H9 (cell line): ENCODE measurements around the gene LEKR1. TPM values are rescaled to one million over a fixed set of nuclear protein-coding genes. Genes with fewer than 3 reads are reported as not detected.

Experiments
- DNase-seq: peaks from one replicate; pipeline ENCODE4 v3.0.0-alpha.2; 2017
- H2AFZ ChIP-seq: one replicate; pipeline ENCODE4 v1.6.1; 2013; ENCODE audit warnings: mild to moderate bottlenecking, low read length, control low read depth, moderate library complexity
- H2AK5ac ChIP-seq: 2 replicates; pipeline ENCODE4 v1.6.1; 2013; ENCODE audit warnings: low read length, control low read depth, mixed read lengths; ENCODE audit not compliant: insufficient read length
- H2BK120ac ChIP-seq: one replicate; pipeline ENCODE4 v1.6.1; 2013; ENCODE audit warnings: low read depth, mild to moderate bottlenecking, low read length, control low read depth, inconsistent platforms; ENCODE audit not compliant: poor library complexity, severe bottlenecking
- H2BK12ac ChIP-seq: 2 replicates; pipeline ENCODE4 v1.6.1; 2013; ENCODE audit warnings: low read length, control low read depth, mixed read lengths, low read depth; ENCODE audit not compliant: insufficient read length
- H2BK15ac ChIP-seq: 2 replicates; pipeline ENCODE4 v1.6.1; 2013; ENCODE audit warnings: low read depth, low read length, control low read depth
- H2BK20ac ChIP-seq: one replicate; pipeline ENCODE4 v1.6.1; 2013; ENCODE audit warnings: low read depth, mild to moderate bottlenecking, low read length, control low read depth, inconsistent platforms; ENCODE audit not compliant: poor library complexity, severe bottlenecking
- H2BK5ac ChIP-seq: 2 replicates; pipeline ENCODE4 v1.6.1; 2013; ENCODE audit warnings: low read length, control low read depth, mixed read lengths; ENCODE audit not compliant: insufficient read length
- H3K14ac ChIP-seq: 2 replicates; pipeline ENCODE4 v1.6.1; 2013; ENCODE audit warnings: low read length, control low read depth; ENCODE audit not compliant: insufficient read depth
- H3K18ac ChIP-seq: 2 replicates; pipeline ENCODE4 v1.6.1; 2013; ENCODE audit warnings: low read depth, mild to moderate bottlenecking, mixed read lengths, low read length, control low read depth; ENCODE audit not compliant: insufficient read length
- H3K23ac ChIP-seq: 2 replicates; pipeline ENCODE4 v1.6.1; 2013; ENCODE audit warnings: low read length, control low read depth, mixed read lengths, low read depth; ENCODE audit not compliant: insufficient read length
- H3K23me2 ChIP-seq: 2 replicates; pipeline ENCODE4 v1.6.1; 2013; ENCODE audit warnings: low read depth, mild to moderate bottlenecking, mixed read lengths, low read length, control low read depth; ENCODE audit not compliant: insufficient read length, poor library complexity, severe bottlenecking
- H3K27ac ChIP-seq: 2 replicates; pipeline ENCODE4 v1.5.1; 2013; ENCODE audit warnings: low read length, control low read depth, mixed read lengths, low read depth; ENCODE audit not compliant: insufficient read length
- H3K27me3 ChIP-seq: 2 replicates; pipeline ENCODE4 v1.6.1; 2013; ENCODE audit warnings: low read length, control low read depth, inconsistent platforms; ENCODE audit not compliant: insufficient read depth
- H3K4ac ChIP-seq: 2 replicates; pipeline ENCODE4 v1.6.1; 2013; ENCODE audit warnings: low read depth, mild to moderate bottlenecking, control low read depth, inconsistent platforms, low read length, moderate library complexity
- H3K4me1 ChIP-seq: 2 replicates; pipeline ENCODE4 v1.6.1; 2013; ENCODE audit warnings: low read length, control low read depth, inconsistent platforms; ENCODE audit not compliant: insufficient read depth
- H3K4me2 ChIP-seq: 2 replicates; pipeline ENCODE4 v1.6.1; 2013; ENCODE audit warnings: low read length, control low read depth, mixed read lengths; ENCODE audit not compliant: insufficient read length, insufficient read depth
- H3K56ac ChIP-seq: 2 replicates; pipeline ENCODE4 v1.6.1; 2013; ENCODE audit warnings: low read depth, mild to moderate bottlenecking, mixed read lengths, low read length, control low read depth; ENCODE audit not compliant: insufficient read length
- H3K79me1 ChIP-seq: 2 replicates; pipeline ENCODE4 v1.6.1; 2013; ENCODE audit warnings: low read depth, mild to moderate bottlenecking, moderate library complexity, low read length, control low read depth, inconsistent platforms; ENCODE audit not compliant: insufficient read depth, poor library complexity, severe bottlenecking
- H3K79me2 ChIP-seq: 2 replicates; pipeline ENCODE4 v1.6.1; 2013; ENCODE audit warnings: low read length, control low read depth, inconsistent platforms; ENCODE audit not compliant: insufficient read depth
- H3K9ac ChIP-seq: 2 replicates; pipeline ENCODE4 v1.6.1; 2013; ENCODE audit warnings: low read length, control low read depth, mixed read lengths; ENCODE audit not compliant: insufficient read length; ENCODE audit errors: extremely low read depth
- H3K9me3 ChIP-seq: one replicate; pipeline ENCODE4 v1.6.1; 2013; ENCODE audit warnings: low read depth, low read length, inconsistent platforms; ENCODE audit not compliant: control insufficient read depth
- H3T11ph ChIP-seq: one replicate; pipeline ENCODE4 v1.6.1; 2013; ENCODE audit warnings: mild to moderate bottlenecking, low read length, control low read depth, inconsistent platforms
- H4K20me1 ChIP-seq: one replicate; pipeline ENCODE4 v1.6.1; 2013; ENCODE audit not compliant: control insufficient read depth, insufficient read length, insufficient read depth
- H4K5ac ChIP-seq: 2 replicates; pipeline ENCODE4 v1.6.1; 2013; ENCODE audit warnings: low read depth, mild to moderate bottlenecking, mixed read lengths, low read length, control low read depth; ENCODE audit not compliant: insufficient read length
- H4K8ac ChIP-seq: replicated peaks from 2 replicates; pipeline ENCODE4 v1.6.1; 2013; ENCODE audit warnings: low read length, control low read depth, mixed read lengths, low read depth; ENCODE audit not compliant: insufficient read length
- H4K91ac ChIP-seq: 2 replicates; pipeline ENCODE4 v1.6.1; 2013; ENCODE audit warnings: low read depth, mild to moderate bottlenecking, moderate library complexity, mixed read lengths, low read length, control low read depth; ENCODE audit not compliant: insufficient read length
- H3K27ac Mint-ChIP-seq, 3 experiments: 2 replicates in 2 of 3; 3 replicates in 1 of 3; pipeline ENCODE4 v1.8.0; 2020 to 2021; ENCODE audit warnings: mixed read lengths in 3 of 3, mild to moderate bottlenecking in 1 of 3, moderate library complexity in 1 of 3
- H3K27me3 Mint-ChIP-seq: 2 replicates; pipeline ENCODE4 v1.8.0; 2021; ENCODE audit warnings: low read depth, mild to moderate bottlenecking, moderate library complexity, mixed read lengths
- H3K36me3 Mint-ChIP-seq, 3 experiments: 2 replicates in 2 of 3; 3 replicates in 1 of 3; pipeline ENCODE4 v1.8.0; 2020 to 2021; ENCODE audit warnings: low read depth in 3 of 3, mixed read lengths in 3 of 3; ENCODE audit not compliant: insufficient read depth in 1 of 3
- H3K4me1 Mint-ChIP-seq, 2 experiments: 2 replicates each; pipeline ENCODE4 v1.8.0; 2020; ENCODE audit warnings: mixed read lengths in 2 of 2
- H3K4me3 Mint-ChIP-seq, 2 experiments: 2 replicates in 1 of 2; 3 replicates in 1 of 2; pipeline ENCODE4 v1.8.0; 2020 to 2021; ENCODE audit warnings: mild to moderate bottlenecking in 2 of 2, mixed read lengths in 2 of 2, moderate library complexity in 1 of 2
- H3K9me3 Mint-ChIP-seq, 2 experiments: 2 replicates in 1 of 2; 3 replicates in 1 of 2; pipeline ENCODE4 v1.8.0; 2020; ENCODE audit warnings: mild to moderate bottlenecking in 2 of 2, mixed read lengths in 2 of 2, moderate library complexity in 1 of 2
- CTCF ChIP-seq: fragments of 200-600 bp; sonication (generic); conservative IDR thresholded peaks from 3 replicates; pipeline ENCODE4 v1.8.0; 2021; ENCODE audit warnings: antibody characterized with exemption, mild to moderate bottlenecking
- total RNA-seq: library from RNA; stranded (reverse); gene quantifications from 2 replicates; pipeline ENCODE4 v1.2.1, GENCODE V29; 2021

LEKR1 gene
- total RNA-seq, 1 experiment from 2014 or later, result not detected

GRCh38 chr3:156795890-156796481 lies 30.2 kb upstream of the LEKR1 start:
- H3K4me1 Mint-ChIP-seq, result peaks cover 0 to 5% of the 10 kb centered on the region in 2 experiments; a peak in 1 of 4 replicates

More at GRCh38 chr3:156795890-156796481, 30.2 kb upstream of the LEKR1 start:
- Histone ChIP-seq H3K14ac (no peak overlapping the region), H3K4me2 (no peak overlapping the region), H3K4ac (no peak overlapping the region), H4K5ac (no peak overlapping the region), H2AK5ac (no peak overlapping the region), H2AFZ (no peak overlapping the region), H3K79me2 (no peaks in the 10 kb centered on the region), H2BK20ac (no peak overlapping the region), H3K56ac (no peak overlapping the region), H4K91ac (no peak overlapping the region), H3T11ph (no peak overlapping the region), H3K23me2 (no peaks in the 10 kb centered on the region), H4K8ac (no peak overlapping the region), H3K18ac (no peak overlapping the region), H3K23ac (no peak overlapping the region), H3K9ac (no peak overlapping the region), H2BK15ac (no peak overlapping the region), H3K27ac (no peak overlapping the region), H3K79me1 (no peaks in the 10 kb centered on the region), H4K20me1 (no peaks in the 10 kb centered on the region), H2BK5ac (no peak overlapping the region), H3K27me3 (no peaks in the 10 kb centered on the region), H2BK12ac (no peak overlapping the region), H3K9me3 (no peaks in the 10 kb centered on the region), H2BK120ac (no peak overlapping the region), H3K4me1 (no peaks in the 10 kb centered on the region)
- Mint-ChIP-seq H3K27ac (no peak overlapping the region), H3K36me3 (peaks cover 0 to 20% (median 6%) of the 10 kb centered on the region in 3 experiments; a peak in 5 of 7 replicates), H3K9me3 (peaks cover 5 to 9% of the 10 kb centered on the region in 2 experiments; a peak in 4 of 5 replicates), H3K27me3 (peaks cover 3% of the 10 kb centered on the region; the same call in 1 of the 2 replicates), H3K4me3 (no peak overlapping the region)
- no peak for TF ChIP-seq CTCF
- no peak for DNase-seq
